ENCODE results near the gene AIRE. TPM values are rescaled to one million over a fixed set of nuclear protein-coding genes. Genes with fewer than 3 reads are reported as not detected.

The AIRE gene
- total RNA-seq, 1 experiment from 2014 or later: not detected

DNA sequence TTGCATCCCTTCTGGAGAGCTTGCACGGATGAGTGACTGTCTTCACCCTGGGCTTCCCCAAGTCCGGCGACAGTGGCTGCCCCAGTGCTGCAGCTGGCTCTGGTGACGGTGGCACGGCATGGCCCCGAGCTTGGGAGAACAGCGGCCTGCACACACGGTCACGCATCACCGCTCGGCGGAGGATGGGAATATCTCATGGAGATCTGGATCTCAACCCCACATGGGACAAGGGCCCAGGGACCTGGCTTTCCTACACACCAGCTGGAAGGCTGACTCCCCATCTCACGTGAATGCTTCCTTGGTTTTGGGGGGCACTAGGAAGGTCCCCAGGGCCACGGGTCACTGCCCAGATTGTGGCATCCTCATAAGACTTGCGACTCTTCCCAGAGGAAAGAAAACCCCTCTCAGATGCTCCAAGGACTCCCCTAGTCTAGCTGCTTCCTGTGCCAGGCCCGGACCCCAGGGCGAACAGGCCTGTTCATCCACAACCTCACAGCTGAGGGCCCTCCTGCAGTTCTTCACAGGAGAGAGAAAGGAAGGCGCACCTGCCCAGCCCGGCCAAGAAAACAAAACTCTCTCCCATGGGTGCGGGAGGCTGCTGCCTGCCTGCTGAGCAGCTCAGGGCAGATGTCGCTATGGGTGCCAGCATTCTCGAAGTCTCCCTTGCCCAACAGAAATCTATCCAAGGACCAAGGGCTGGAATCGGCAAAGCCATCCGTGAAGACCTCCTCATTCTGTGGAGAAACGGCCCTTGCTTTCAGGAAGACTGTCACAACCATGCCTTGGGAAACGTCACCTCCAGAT lies 43.6 kb downstream of the AIRE start:
- Mint-ChIP-seq H3K27ac (ENCODE audit: unreplicated experiment) (peak overlapping the region; percentile 32), H3K9me3 (ENCODE audit: unreplicated experiment) (no peaks in the 10 kb centered on the region), H3K36me3 (ENCODE audit: insufficient read depth, unreplicated experiment) (peaks cover 78% of the 10 kb centered on the region), H3K4me3 (ENCODE audit: unreplicated experiment) (no peak overlapping the region), H3K27me3 (ENCODE audit: insufficient read depth, unreplicated experiment) (no peaks in the 10 kb centered on the region), H3K4me1 (ENCODE audit: low read depth, unreplicated experiment) (no peaks in the 10 kb centered on the region)
- DNase-seq: no peak
- no peaks in the 10 kb centered on the region for H3K36me3 ChIP-seq (ENCODE audit: control insufficient read depth, insufficient read depth, low read length)
- TF ChIP-seq, protein P1, sequence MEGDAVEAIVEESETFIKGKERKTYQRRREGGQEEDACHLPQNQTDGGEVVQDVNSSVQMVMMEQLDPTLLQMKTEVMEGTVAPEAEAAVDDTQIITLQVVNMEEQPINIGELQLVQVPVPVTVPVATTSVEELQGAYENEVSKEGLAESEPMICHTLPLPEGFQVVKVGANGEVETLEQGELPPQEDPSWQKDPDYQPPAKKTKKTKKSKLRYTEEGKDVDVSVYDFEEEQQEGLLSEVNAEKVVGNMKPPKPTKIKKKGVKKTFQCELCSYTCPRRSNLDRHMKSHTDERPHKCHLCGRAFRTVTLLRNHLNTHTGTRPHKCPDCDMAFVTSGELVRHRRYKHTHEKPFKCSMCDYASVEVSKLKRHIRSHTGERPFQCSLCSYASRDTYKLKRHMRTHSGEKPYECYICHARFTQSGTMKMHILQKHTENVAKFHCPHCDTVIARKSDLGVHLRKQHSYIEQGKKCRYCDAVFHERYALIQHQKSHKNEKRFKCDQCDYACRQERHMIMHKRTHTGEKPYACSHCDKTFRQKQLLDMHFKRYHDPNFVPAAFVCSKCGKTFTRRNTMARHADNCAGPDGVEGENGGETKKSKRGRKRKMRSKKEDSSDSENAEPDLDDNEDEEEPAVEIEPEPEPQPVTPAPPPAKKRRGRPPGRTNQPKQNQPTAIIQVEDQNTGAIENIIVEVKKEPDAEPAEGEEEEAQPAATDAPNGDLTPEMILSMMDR (IDR thresholded peaks at IDR 0.05; ENCODE audit: insufficient read depth in 1 of 2, low read depth in 1 of 2, low read length in 1 of 2, severe bottlenecking in 1 of 2, unreplicated experiment in 1 of 2): no peak
- no peaks in the 10 kb centered on the region for H3K4me1 ChIP-seq
- no peaks in the 10 kb centered on the region for H3K27me3 ChIP-seq (replicated peaks; ENCODE audit: control insufficient read depth, insufficient read depth, low read length)
- intact Hi-C loops (cut with micrococcal nuclease; ENCODE audit: unreplicated experiment): no loop called here
- H3K9me3 ChIP-seq: no peaks in the 10 kb centered on the region
- no TSS peak for BruUV-seq (replicated peaks)
- ChIA-PET CTCF (no interaction called here), POLR2A (interaction anchor here (1.4 kb wide), 1 partner anchor 9 kb away, joined by 3 read pairs; no protein-coding TSS in a partner anchor)
- H3K4me3 ChIP-seq (ENCODE audit: low read depth, low read length): no peak overlapping the region

DNA sequence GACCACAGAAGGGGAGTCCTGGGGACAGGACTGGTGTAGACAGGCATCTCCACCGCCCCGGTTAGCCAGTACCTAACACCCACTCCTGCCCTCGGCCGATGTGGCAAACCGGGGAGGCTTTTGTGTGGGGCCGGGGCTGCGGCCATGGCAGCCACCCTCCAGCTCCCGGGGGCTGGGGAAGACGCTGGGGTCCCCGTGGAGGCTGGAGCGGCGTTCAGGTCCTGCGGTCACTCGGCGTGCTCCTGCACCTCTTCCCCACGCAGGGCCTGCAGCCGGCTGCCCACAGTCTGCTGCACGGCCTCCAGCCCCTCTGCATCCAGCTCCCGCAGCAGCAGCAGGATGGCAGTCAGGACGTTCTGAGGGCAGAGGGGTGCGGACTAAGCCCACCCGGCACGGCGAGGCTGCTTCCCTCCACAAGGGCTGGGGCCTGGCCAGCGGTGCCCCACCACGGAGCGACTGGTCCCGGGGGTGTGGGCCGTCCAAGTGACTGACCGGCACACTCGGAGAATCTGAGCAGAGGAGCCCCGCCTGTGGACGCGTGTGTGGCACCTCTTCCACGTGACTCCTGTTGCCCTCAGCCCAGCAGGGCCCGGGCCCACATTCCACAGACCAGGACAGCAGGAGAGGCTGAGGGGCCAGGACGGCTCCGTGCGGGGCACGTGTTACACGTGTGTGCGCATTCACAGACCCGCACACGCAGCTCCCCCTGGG lies 44.5 kb downstream of the AIRE start:
- ChIA-PET CTCF (no interaction called here), POLR2A (interaction anchor here (1.4 kb wide), 1 partner anchor 8 kb away, joined by 3 read pairs; no protein-coding TSS in a partner anchor)
- Histone ChIP-seq H3K4me3 (ENCODE audit: low read depth, low read length) (no peak overlapping the region), H3K27me3 (replicated peaks; ENCODE audit: control insufficient read depth, insufficient read depth, low read length) (no peaks in the 10 kb centered on the region), H3K36me3 (ENCODE audit: control insufficient read depth, insufficient read depth, low read length) (no peaks in the 10 kb centered on the region), H3K4me1 (no peaks in the 10 kb centered on the region), H3K9me3 (no peaks in the 10 kb centered on the region)
- Mint-ChIP-seq H3K36me3 (ENCODE audit: insufficient read depth, unreplicated experiment) (peaks cover 72% of the 10 kb centered on the region), H3K9me3 (ENCODE audit: unreplicated experiment) (no peaks in the 10 kb centered on the region), H3K4me1 (ENCODE audit: low read depth, unreplicated experiment) (no peaks in the 10 kb centered on the region), H3K27ac (ENCODE audit: unreplicated experiment) (peak overlapping the region; percentile 53), H3K4me3 (ENCODE audit: unreplicated experiment) (no peak overlapping the region), H3K27me3 (ENCODE audit: insufficient read depth, unreplicated experiment) (no peaks in the 10 kb centered on the region)
- TF ChIP-seq, protein P1 (IDR thresholded peaks at IDR 0.05; ENCODE audit: insufficient read depth in 1 of 2, low read depth in 1 of 2, low read length in 1 of 2, severe bottlenecking in 1 of 2, unreplicated experiment in 1 of 2): no peak
- intact Hi-C loops (cut with micrococcal nuclease; ENCODE audit: unreplicated experiment): loop anchor here (10.0 kb wide), 1 partner anchor 545 kb away; the partner anchor contains the start of gene PTTG1IP
- no TSS peak for BruUV-seq (replicated peaks)
- DNase-seq: no peak

DNA sequence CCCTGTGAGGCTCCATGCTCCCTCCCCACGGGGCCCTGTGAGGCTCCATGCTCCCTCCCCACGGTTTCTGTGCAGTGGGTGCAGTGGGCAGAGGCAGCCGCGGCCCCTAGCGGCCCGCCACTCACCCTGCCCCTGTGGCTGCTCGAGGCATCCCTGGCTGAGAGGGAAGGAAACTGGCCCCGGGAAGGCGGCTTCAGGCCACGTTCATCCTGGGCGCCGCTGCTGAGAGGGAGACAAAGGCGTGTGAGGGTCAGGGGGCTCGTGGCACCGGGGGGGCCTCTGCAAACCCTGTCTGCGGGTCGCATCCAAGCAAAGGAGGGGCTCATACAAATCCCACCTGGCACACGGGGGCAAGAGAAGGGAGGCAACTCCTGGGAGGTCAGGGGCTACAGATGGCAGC lies 45.0 kb downstream of the AIRE start:
- no peaks in the 10 kb centered on the region for H3K36me3 ChIP-seq (ENCODE audit: control insufficient read depth, insufficient read depth, low read length)
- intact Hi-C loops (cut with micrococcal nuclease; ENCODE audit: unreplicated experiment): loop anchor here (10.0 kb wide), 1 partner anchor 544 kb away; the partner anchor contains the start of gene PTTG1IP
- H3K27me3 ChIP-seq (replicated peaks; ENCODE audit: control insufficient read depth, insufficient read depth, low read length): no peaks in the 10 kb centered on the region
- no peaks in the 10 kb centered on the region for H3K4me1 ChIP-seq
- Mint-ChIP-seq H3K4me1 (ENCODE audit: low read depth, unreplicated experiment) (no peaks in the 10 kb centered on the region), H3K4me3 (ENCODE audit: unreplicated experiment) (no peak overlapping the region), H3K27ac (ENCODE audit: unreplicated experiment) (peak overlapping the region; percentile 53), H3K27me3 (ENCODE audit: insufficient read depth, unreplicated experiment) (no peaks in the 10 kb centered on the region), H3K36me3 (ENCODE audit: insufficient read depth, unreplicated experiment) (peaks cover 68% of the 10 kb centered on the region), H3K9me3 (ENCODE audit: unreplicated experiment) (no peaks in the 10 kb centered on the region)
- POLR2A ChIA-PET: no interaction called here
- no TSS peak for BruUV-seq (replicated peaks)
- no peaks in the 10 kb centered on the region for H3K9me3 ChIP-seq
- CTCF ChIA-PET: no interaction called here
- no peak overlapping the region for H3K4me3 ChIP-seq (ENCODE audit: low read depth, low read length)
- TF ChIP-seq, protein P1 (IDR thresholded peaks at IDR 0.05; ENCODE audit: insufficient read depth in 1 of 2, low read depth in 1 of 2, low read length in 1 of 2, severe bottlenecking in 1 of 2, unreplicated experiment in 1 of 2): no peak
- DNase-seq: no peak
